Stimulated activated naive CD8-positive, alpha-beta T cell treated with anti-CD3 and anti-CD28 coated beads, Interleukin-15, Interleukin-2, amounts not matched to agents 100 U/mL and 50 U/mL, for 24 hours (primary cell): ENCODE data around the gene MEIKIN.

Source experiments
- ATAC-seq: fragments of 150-1000 bp; cut with Tn5 transposase; one replicate; pipeline ENCODE4 v1.10.0; 2021
- DNase-seq: peaks from one replicate; pipeline ENCODE4 v3.0.0; 2021

The MEIKIN gene, protein sequence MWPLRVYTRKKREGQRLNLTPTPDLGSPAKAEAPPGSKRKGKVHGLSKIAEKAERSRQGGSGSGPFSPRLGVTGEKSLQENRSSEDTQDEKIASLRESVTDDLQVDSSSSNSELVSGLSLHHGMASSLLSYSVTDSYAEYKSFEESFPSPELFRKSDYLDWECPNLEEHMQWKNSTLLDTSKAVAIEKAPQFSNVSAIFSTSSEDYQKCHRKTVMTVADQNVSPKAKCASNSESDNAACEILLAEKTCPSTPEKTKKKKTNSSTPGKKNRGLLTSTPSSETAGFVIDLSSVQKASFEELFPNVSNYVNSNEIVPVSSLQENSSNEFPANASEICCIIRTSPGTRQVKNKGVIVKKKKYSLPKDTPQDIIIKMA

DNA sequence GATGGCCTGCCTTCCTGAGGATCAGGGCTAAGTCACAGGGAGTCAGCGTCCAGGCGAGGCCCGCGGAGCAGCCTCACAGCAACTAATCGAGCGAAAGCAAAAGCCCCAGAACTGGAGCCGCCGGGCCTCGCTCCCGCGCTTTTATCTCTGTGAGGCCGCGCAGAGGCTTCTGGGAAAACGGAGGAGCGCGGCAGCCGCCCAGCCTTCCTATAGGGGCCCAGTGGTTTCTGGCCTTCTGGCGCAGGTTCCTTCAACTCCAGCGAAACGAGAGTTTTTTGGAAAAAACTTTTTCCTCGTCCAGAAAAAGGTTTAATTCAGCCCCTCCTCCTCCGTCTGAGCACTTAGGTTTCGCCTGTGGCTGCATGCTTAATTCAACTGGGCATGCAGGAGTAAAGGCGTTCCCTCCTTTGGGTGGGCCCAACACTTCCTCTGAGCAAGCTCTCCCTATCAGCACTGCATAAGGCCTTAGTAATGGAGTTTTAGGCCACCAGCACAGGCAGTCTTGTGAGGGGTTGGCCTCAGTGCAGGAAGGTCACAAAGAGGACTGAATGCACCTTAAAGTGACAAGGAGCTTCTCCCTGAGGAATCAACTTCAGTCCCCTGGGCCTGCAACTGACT, at the start of gene MEIKIN:
TSS of gene MEIKIN (minus strand) at position 113 of the 618 bp plus-strand sequence. CDS start 158 bp downstream, outside the sequence.
- ATAC-seq (no peak), DNase-seq (no peak)

DNA sequence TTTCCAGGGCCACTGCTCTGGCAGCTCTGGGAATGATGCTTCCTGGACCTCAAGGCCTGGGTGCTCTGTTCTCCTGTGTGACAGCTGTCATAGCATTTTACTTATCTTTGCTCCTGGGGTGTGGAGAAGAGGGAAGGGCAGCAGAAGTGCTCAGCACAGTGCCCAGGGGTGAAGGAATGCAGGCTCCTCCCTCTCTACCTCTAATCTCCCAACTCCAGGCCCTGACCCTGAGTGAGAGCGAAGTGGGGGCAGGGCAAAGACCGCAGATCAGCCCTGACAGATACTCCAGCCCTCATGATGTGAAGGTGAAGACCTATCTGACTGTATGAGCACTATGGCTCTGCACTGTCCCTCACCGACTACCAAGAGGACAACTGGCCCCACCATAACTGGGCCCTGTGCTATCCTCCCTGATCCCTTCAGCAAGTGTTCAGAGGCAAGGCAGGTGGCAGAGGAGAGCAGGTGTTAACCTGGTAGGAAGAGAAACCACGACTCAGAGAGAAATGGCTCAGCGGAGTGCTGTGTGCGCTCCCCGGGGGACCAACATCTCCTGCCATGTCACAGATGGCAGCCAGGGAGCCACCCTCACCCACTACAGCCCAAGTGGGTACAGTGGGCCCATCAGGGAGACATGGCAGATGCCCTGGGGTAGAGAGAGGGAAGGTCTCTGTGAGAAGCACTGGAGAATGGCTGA, 49.2 kb upstream of the MEIKIN start:
- ATAC-seq (no peak), DNase-seq (no peak)

DNA sequence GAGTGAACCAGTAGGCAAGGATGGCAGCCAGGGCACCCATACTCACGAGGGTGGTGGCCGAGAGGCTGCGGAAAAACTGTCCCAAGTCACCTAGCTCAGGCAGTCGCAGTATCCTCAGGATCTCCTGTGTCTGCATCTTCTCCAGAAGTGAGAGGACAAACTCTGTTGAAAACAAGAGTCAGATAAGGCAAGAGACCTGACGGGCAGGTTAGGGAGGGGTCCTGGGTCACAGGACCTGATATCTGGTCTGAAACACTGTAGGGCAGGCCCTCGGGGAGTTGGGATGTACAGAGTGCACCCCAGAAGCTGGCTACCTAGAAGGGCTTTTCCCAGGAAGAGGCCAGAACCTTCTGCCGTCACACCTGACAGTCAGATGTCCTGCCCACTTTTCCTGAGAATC, 48.6 kb upstream of the MEIKIN start:
- ATAC-seq (no peak), DNase-seq (no peak)

DNA sequence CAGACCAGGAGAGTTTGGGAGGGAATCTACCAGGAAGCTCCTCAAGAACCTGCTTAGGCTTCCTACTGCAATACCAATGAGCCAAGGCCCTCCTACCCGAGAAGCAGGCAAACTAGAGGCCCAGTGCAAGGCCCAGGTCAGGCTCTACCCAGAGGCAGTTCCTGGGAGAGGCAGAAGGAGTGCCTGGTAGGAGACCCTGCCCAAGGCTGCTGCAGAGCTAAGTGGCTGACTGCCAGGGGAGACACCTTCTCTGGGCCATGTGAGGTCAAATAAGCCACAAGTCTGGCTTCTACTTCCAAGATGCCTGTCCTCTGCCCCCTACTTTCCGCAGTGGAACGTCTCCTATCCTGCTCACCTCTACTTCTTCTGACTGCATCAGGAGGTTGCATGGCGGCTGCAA, 48.2 kb upstream of the MEIKIN start:
- DNase-seq (no peak), ATAC-seq (no peak)

DNA sequence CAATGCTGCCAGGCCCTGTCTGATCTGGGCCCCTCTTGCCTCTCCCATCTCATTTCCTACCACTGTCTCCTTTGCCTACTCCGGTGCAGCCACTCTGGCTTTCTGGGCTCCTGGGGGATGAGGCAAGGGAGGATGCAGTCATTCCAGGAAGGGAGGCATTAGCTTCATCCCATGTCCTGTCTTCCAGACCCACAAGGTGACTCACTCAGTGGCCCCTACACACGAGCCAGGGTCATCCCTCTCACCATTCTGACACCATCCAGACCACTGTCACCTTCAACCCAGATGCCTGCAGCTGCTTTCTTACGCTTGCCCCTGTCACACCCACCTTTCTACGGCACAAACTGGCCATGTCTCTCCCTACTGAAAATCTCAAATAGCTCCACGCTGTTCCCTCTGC, 46.9 kb upstream of the MEIKIN start:
- DNase-seq (no peak), ATAC-seq (no peak)

DNA sequence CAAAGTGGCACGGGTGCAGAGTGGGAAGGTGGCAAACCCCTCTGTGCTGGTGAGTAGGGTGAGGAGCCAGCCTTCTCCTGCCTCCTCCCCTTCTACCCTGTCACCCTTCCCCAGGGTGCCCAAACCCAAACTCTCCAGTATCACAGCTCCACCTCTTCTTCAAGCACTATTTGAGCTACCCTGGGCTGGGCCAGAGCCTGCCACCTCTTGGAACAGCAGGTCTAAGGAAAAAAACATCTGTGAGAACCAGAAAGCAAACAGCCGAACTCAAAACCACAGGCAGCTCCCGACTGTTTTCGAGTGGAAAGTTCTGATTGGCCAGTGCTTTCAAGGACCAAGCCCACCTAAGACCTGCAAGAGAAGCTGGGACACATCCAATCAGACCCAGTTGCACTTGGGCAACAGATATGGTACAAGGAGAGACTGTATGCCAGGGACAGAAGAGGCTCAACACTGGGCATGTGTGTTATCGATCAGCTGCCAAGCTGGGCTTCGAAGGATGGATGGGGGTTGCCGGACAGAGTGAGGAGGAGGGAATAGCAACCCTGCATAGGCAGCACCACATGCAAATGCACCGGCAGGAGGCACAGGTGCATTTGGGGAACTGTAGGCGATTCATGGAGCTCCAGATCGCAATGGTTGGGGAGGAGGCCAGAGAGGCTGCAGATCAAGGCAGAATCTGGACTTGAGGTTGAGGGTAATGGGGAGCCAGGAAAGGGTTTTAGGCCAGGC, 46.3 kb upstream of the MEIKIN start:
- DNase-seq (no peak), ATAC-seq (no peak)

DNA sequence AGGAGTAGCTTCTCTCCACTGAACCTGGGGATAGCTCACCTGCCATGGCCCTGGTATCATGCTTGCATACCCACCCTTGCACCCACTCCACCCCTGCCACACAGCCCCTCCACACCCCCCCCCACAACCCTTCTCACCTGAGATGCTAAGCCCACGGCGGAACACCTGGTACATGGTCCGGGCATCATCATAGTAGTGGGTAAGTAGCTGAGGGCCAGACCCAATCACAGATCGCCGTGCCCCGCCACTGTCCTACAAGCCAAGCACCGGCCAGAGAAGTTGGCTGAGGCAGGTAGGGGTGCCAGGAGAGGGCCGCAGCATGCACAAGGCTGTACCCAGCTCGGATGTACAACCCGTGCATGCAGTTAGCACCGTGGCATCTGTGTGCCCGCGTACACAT, 45.3 kb upstream of the MEIKIN start:
- ATAC-seq (no peak), DNase-seq (no peak)

DNA sequence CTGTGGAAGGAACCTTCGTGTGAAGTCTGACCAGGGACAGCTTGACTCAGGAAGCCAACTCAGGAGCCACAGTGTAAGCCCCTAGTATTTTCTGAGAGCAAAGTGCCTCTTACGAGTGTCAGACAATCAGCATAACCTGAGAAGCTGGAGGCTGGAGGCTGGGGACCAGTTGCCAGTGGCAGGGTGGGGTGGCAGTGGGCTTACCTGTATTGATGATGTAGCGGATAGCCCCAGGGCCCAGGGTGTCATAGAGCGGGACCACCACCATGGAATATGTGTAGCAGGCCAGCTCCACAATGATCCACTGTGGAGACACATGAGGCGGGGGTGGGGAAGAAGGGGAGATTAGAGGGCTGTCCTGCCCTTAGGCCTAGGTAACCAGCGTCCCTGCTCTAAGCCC, 43.1 kb upstream of the MEIKIN start:
- no peak for DNase-seq
- ATAC-seq, result no peak

DNA sequence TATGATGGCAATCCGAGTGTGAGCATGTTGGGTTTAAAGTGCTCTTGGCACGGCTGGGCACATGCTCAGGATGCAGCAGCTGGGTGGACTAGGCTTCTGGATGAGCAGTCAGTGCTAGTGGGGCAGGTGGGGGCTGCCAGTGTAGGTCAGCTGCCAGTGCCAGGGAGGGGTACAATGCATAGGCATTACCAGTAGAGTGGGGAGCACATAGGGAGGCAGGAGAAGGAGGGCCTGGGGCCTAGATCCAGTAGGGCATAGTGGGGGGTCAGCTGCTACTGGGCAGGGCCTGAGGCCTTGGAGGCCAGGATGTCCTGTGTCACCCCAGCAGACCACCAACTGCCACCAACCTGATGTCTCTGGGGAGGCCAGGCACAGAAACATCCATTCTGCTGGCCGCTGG, 41.8 kb upstream of the MEIKIN start:
- ATAC-seq (no peak), DNase-seq (no peak)

DNA sequence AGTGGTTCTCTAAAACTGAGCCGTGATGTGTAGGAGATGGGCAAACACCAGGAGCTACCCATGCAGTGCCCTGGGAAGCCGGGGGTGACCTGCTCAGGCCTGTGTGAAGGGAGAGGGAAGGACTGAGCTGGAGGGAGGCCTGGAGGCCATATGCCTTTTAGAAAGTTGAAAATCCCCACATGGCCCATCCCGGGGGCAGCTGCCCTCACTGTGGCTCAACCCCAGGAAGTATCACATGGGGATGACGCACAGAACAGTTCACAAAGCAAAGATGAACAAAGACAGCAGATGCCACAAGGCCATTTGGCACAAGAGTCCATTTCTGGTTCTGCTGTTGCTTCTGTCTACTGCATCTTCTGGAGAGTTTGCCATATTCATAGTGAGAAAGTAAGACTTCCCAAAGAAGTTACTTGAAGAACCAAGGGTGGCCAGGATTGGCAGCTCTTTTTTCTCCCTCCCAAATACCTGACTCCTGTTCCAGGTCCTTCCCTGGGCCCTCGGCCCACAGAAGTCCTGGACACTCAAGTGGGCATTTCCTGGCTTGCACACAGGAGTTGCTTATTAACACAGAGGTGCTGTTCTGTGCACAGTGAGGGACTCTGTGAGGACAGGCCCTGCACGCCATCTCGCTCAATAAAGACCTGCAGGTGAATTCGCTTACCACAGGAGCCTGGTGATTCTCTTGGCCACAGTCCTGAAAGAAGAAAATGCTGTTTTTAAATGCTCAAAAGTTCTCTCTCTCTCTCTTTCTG, 40.9 kb upstream of the MEIKIN start:
- ATAC-seq, result no peak
- DNase-seq, result no peak

DNA sequence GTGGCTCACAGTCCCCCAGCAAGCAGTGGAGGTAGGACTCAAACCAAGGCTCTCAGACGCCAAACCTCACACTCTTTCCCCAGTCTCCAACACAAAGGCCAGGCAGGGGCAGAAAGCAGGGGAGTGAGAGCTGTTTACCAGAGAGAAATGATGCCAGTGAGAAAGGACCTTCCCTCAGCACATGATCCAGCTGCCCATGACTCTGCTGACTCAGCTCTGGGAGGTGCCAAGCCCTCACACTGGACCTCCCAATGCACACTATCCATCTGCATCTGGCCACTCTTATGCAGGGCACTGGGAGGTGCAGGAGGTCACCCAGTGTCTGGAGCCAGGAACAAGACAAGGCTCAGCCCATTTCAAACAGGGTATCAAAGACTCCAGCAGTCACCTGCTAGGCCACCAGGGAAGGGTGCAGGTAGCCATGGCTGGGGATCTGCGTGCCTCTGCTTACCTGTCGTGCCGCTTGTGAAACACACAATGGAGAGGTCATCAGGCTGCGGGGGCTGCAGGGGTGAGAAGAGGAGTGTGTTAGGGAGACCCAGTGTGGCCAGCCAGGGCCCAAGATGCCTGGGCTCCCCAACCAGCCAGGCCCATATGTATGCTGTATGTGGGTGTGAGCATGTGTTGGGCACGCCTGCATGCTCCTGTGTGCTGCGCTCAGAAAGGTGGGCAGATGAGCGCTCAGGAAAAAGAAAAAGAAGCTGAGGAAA, 39.6 kb upstream of the MEIKIN start:
- DNase-seq, result no peak
- ATAC-seq, result no peak

DNA sequence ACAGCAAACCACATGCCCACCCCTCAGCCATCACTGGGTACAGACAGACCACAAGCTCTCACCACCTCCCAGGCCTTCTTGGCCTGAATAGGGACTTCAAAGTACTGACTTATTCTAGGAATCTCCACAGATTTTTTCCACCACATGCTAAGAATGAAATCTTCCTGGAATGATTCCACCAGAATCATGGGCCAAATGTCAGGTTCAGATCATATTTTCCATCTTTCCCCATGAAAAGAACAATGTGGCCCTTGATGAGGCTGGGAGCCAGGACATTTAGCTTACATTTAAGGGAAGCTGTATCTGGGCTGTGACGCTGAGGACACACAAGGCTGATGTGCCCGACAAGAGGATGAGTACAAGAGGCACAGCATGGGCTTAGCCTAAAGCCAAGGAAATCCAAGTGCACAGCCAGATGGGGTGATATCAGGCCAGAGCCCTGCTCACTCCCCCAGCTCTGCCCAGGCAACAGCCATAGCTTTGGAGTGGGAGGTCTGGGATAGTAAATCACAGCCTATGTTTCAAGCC, 37.8 kb upstream of the MEIKIN start:
- ATAC-seq (no peak), DNase-seq (no peak)

DNA sequence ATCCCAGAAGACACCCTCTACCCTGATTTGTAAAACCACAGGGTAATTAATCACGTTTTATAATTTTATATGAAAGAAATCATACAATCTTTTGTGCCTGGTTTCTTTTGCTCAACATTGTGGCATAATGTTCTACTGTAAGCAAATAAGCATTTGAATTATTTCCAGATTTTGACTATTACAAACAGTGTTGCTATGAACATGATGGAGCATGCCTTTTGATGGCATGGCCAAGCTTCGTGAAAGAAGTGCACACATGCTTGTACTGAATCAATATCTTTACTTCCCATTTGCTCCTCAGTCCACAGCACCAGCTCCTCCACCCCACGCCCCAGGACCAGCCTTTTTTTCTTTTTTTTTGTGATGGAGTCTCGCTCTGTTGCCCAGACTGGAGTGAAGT, 36.1 kb upstream of the MEIKIN start:
- no peak for DNase-seq
- ATAC-seq, result no peak

DNA sequence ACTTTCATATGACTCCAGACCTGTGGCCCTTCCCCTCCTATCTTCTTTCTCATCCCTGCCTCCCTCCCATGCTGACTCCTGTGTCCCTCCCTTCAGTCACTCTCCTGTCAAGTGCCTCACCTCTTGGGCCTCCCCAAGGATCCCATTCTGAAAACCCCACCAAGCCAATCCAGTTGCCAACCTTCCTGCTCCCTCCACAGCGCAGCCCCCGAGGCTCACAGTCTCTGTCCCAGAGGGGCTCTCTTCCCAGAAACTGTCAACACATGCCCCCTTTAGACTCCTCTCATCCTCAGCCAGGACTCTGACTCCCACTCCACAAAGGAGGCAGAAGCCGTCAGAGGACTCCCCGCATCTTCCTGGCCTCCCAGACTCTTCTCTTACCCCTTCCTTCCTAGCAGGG, 35.2 kb upstream of the MEIKIN start:
- ATAC-seq, result no peak
- no peak for DNase-seq

DNA sequence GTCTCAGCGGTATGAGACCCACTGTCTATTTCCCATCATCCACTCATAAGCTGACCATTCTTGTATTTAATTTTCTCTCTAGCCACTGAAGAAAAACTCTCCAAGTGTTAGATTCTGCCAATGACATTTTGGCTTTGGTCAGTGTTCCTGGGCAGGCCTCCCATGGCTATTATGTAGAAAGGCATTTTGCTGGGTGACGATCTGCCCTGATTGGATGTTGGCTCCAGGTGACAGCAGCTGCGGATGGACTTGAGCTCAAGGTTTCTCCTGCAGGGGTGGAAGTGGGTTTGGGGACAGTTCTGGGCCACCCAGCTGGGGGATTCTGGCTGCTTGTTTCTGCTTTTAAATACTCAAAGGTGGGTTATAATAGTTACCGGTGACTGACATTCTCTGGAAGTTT, 34.4 kb upstream of the MEIKIN start:
- no peak for ATAC-seq

DNA sequence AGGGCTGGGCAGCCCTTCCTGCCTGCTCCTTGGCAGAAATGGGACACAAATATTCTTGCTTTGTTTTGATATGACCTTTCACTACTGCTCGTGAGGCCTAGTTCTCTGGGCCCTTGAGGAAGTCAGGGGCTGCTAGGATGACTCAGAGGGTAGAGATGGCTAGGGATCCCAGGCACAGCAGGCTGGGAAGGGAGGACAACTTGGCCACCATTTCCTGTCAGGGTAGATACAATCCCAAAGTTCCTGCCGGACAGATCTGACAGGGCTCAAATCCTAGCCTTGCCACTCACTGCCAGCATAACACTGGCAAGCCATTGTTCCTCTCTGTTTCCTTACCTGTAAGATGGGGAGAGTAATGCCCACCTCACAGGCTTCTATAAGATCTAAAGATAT, 31.7 kb upstream of the MEIKIN start:
- no peak for ATAC-seq

More for the DNA sequence above, 34.4 kb upstream of the MEIKIN start:
- no peak for DNase-seq

DNA sequence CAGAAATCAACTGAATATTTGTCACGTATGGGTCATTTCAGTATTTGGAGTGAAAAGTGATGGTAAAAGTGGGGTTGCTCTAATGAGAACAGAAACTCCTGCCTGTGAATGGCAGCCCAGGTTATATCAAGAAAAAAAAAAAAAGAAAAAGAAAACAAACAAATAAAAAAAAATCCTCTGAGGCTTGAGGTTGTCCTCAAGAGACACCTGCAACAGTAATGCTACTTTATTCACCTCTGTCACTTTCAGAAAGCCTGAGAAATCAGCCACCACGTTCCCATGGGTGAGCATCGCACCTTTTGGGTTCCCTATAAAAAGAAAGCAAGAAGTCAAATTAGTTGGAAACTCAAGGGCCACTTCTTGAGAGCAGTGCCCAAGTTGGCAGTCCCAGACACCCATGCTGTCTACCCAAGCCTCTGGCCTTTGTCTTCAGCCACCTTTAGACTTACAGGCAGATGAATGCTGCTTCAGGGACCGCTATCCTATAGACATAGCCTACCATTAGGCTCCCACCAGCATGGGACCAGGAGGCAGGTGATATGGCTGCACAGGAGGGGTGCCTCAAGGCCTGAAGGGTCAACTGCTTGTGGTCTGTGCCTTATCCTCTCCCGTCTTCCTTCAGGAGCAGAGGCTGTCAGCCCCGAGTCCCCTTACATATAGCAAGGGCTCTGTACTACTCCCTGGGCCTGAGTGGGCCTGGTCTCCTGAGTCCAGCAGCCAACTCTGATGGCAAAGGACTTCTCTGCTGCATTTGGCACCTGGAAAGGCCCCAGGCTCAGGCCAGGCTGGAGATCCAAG, 31.1 kb upstream of the MEIKIN start:
- DNase-seq (no peak), ATAC-seq (no peak)

More for the DNA sequence above, 31.7 kb upstream of the MEIKIN start:
- DNase-seq, result no peak

DNA sequence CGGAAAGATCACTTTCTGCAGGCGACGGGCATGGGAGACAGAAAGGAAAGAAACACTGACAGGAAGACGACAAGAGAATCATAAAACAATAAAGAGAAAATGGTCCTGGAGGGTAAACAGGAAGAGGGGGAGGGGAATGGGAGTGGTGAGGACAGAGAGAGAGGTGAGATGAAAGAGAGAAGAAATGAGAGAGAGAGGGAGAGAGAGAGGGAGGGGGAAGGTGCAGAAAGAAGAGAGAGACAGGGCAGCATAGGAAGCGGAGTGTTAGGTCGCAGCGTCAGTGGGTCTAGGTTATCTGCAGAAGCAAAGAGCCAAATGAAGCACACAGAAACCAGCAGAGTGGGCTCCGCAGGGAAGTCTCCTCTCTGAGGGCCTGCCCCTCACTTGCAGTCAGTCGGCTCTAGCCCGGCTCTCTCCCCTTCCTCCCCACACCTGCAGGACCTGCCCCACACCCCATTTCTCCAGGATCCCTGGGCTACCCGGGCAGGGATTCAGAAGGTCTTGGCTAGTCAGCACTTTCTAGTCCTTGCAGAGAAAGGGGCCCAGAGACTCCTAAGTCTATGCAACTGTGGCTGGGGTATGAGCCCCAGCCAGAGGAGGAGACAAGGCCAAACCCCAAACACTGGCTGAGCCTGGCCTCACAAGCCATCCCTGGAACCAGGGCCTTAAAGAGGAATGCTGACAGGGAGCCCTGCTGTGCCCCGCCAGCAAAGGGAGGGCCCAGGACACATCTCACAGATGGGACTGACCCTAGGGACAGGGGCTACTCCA, 29.7 kb upstream of the MEIKIN start:
- peak; percentile 9 for DNase-seq
- ATAC-seq, result peak; percentile 13

DNA sequence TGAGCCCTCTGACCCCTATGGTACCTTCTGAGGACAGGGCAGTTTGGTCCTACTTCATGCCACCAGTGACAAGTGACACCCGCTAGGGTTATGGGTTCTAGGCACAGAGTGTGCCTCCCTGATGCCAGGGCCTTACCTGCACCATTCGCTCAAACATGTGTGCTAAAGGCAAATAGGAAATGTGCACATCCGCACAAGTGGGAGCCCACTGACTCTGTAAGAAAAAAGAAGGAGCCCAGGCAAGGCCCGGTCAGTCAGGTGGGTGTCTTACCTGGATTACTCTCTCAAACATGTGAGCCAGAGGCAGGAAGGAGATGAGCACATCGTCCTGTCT, 29.1 kb upstream of the MEIKIN start:
- DNase-seq (peak; percentile 7), ATAC-seq (no peak)

DNA sequence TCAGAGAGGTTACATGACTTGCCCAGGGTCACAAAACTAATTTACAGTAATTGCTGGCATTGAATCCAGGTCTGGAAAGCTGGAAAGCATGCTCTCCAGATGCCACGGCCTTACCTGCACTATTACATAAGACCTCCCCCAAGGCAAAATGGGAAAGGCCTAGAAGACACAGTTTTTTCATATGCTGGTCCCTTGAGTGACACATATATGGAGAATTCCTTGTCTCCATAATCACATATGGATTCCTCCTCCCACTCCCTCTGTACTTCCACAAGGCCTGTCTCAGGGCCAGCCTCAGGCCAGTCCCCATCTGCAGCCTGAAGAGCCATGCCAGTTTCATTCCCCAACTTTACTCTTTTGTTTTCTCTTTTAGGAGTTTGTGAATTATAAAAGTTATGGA, 28.6 kb upstream of the MEIKIN start:
- DNase-seq (no peak), ATAC-seq (no peak)
